Epithelial cell of prostate (primary cell): ENCODE data around the gene TAS2R41.
"Not testable (repeated sequence)": the region's sequence is repeated elsewhere in the genome, so short reads cannot be mapped to it uniquely, and the experiment has no call there.

ENCODE experiments used
- DNase-seq: peaks from one replicate; pipeline ENCODE4 v3.0.0-alpha.2; 2011; ENCODE audit warnings: low read depth, low spot score
- H3K27ac ChIP-seq: fragments of 450-650 bp; 2 replicates; pipeline ENCODE4 v1.5.1; 2017; ENCODE audit warnings: mild to moderate bottlenecking

TAS2R41 gene

GRCh38 chr7:143514487-143514886 lies 36.8 kb downstream of the TAS2R41 start:
- no peak for DNase-seq
- H3K27ac ChIP-seq, result no peak overlapping the region

GRCh38 chr7:143514995-143515735 lies 37.5 kb downstream of the TAS2R41 start:
- no peak overlapping the region for H3K27ac ChIP-seq
- DNase-seq, result no peak

GRCh38 chr7:143516981-143517380 lies 39.3 kb downstream of the TAS2R41 start:
- no peak for DNase-seq
- no peak overlapping the region for H3K27ac ChIP-seq

DNA sequence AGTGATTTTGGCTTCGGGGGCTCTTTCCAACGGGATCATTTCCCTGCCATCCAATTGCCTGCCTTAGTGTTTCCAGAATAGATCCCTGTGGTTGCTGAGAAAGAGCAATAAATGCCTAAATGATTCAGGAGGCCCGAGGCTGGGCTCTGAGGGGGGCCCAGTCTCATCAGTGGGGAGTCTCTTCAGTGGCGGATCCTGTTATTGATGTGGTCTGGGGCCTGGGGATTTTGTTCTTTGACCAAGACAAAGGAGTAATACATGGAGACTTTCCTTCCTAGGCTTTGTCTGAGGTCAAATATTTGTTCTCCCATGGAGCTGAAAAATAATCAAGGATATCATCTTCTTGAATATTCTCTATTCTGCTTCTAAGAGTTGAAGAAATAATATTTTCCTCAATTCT lies 40.8 kb downstream of the TAS2R41 start:
- H3K27ac ChIP-seq, result no peak overlapping the region
- DNase-seq, result no peak

DNA sequence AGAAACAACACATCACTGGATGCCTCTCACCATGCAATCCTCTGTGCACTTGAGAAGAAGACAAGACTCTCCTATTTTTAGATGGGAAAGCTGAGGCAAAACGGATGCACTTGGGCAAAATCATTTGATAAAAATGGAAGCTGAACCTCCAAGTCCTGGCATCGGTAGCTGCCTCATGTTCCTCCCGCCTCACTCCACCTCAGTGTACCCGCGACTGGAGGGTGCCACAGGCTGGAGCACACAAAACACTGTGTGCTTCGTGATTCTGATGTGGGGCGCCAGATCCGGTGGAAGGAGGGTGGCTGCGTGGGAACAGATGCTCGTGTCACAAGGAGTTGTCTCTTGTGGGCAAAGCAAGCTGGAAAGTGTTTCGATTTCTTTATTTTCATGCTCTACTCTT lies 41.3 kb downstream of the TAS2R41 start:
- DNase-seq, result no peak
- no peak overlapping the region for H3K27ac ChIP-seq

- DNase-seq, result no peak
Observed at GRCh38 chr7:143519411-143520131, 41.9 kb downstream of the TAS2R41 start.

DNA sequence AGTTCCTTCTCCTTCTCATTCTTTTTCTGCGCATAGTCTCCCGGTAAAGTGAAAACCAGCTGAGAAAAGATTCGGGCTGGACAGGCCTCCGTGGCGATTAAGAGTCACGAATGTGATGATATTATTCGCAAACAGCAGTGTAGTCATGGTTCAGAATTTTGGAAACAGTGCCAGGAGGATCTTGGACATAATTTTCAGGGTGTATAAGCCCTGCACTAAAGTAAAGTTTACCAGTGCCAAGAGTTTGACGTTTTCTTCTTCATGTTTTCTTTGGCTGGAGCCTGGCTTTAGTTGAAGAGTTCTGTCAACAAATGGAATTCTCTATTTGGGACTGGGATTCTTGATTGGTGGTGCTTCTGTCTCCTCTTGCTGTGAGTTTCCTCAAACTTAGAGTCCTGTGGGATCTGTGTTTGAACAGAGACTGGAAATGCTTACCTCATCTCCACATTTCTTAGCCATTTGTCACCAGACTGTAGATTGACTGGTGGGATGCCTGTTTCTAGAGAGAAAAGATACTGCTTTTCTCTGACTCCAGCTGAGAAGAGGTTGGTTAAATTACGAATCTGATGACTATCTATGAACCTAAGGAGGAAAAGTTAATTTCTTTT lies 44.7 kb downstream of the TAS2R41 start:
- H3K27ac ChIP-seq, DNase-seq: not testable (repeated sequence)

More at GRCh38 chr7:143519411-143520131, 41.9 kb downstream of the TAS2R41 start:
- no peak overlapping the region for H3K27ac ChIP-seq
